Gastroesophageal sphincter (tissue), 3 donors: ENCODE measurements around the gene PSMB2.

ENCODE experiments used
- CTCF ChIP-seq, 4 experiments: fragments of 200-600 bp in 2 of 4; fragments of 450-650 bp in 2 of 4; sonication (generic) in 1 of 4; IDR thresholded peaks; one replicate each; pipeline ENCODE4 v1.5.1; 2017 to 2019; ENCODE audit warnings: antibody characterized with exemption in 4 of 4, mild to moderate bottlenecking in 2 of 4, moderate library complexity in 2 of 4
- EP300 ChIP-seq: sonication (generic); formaldehyde crosslinking; IDR thresholded peaks from one replicate; pipeline ENCODE4 v1.6.1; 2017; ENCODE audit warnings: antibody characterized with exemption, mild to moderate bottlenecking
- POLR2A ChIP-seq, 2 donors: fragments of 450-650 bp; IDR thresholded peaks; one replicate each; pipeline ENCODE4 v1.6.1; 2017; ENCODE audit warnings: antibody characterized with exemption in 2 of 2, mild to moderate bottlenecking in 2 of 2, moderate library complexity in 1 of 2

- no peak for TF ChIP-seq POLR2A (IDR thresholded peaks at IDR 0.05)
- TF ChIP-seq EP300 = no peak
- TF ChIP-seq CTCF (IDR thresholded peaks at IDR 0.05) = no peak
These were observed 20.1 kb upstream of the PSMB2 start for GRCh38 chr1:35661474-35661795.
